MM.1S (cell line): Measurements from ENCODE around the gene TGFBR3L.
A peak's percentile ranks its signal among the peaks of the same experiment; 100 is the strongest.
"Not testable (repeated sequence)": the region's sequence is repeated elsewhere in the genome, so short reads cannot be mapped to it uniquely, and the experiment has no call there.

Experiments
- DNase-seq: peaks from one replicate; pipeline ENCODE4 v3.0.0-alpha.2; 2015
- H2AFZ ChIP-seq: fragments of 300-600 bp; sonication (generic); 2 replicates; pipeline ENCODE4 v1.6.0; 2016; ENCODE audit warnings: antibody characterized with exemption, low read length
- H3F3A ChIP-seq: fragments of 300-600 bp; sonication (generic); 2 replicates; pipeline ENCODE4 v1.6.1; 2016; ENCODE audit warnings: mild to moderate bottlenecking, antibody characterized with exemption, low read length, moderate library complexity, mixed read lengths; ENCODE audit not compliant: insufficient read depth
- H3K27ac ChIP-seq: fragments of 300-600 bp; sonication (generic); 2 replicates; pipeline ENCODE4 v1.5.1; 2016; ENCODE audit warnings: mild to moderate bottlenecking, low read length
- H3K27me3 ChIP-seq: fragments of 300-600 bp; sonication (generic); replicated peaks from 2 replicates; pipeline ENCODE4 v1.6.0; 2016; ENCODE audit warnings: low read length; ENCODE audit not compliant: insufficient read depth
- H3K36me3 ChIP-seq: fragments of 300-600 bp; sonication (generic); replicated peaks from 2 replicates; pipeline ENCODE4 v1.6.1; 2016; ENCODE audit warnings: mild to moderate bottlenecking, low read length, mixed read lengths; ENCODE audit not compliant: insufficient read depth
- H3K4me1 ChIP-seq: fragments of 300-600 bp; sonication (generic); 2 replicates; pipeline ENCODE4 v1.6.1; 2016; ENCODE audit warnings: low read length, mixed read lengths
- H3K4me2 ChIP-seq: fragments of 300-600 bp; sonication (generic); 2 replicates; pipeline ENCODE4 v1.6.0; 2016; ENCODE audit warnings: low read depth, low read length
- H3K4me3 ChIP-seq: fragments of 300-600 bp; sonication (generic); 2 replicates; pipeline ENCODE4 v1.5.1; 2016; ENCODE audit warnings: low read length, mixed read lengths
- H3K79me2 ChIP-seq: fragments of 300-600 bp; sonication (generic); 2 replicates; pipeline ENCODE4 v1.6.1; 2016; ENCODE audit warnings: mixed run types, low read length, mixed read lengths
- H3K9ac ChIP-seq: fragments of 300-600 bp; sonication (generic); 2 replicates; pipeline ENCODE4 v1.6.1; 2016; ENCODE audit warnings: low read length, mixed read lengths
- H3K9me2 ChIP-seq: fragments of 300-600 bp; sonication (generic); replicated peaks from 2 replicates; pipeline ENCODE4 v1.6.1; 2016; ENCODE audit warnings: mild to moderate bottlenecking, low read length, mixed read lengths; ENCODE audit not compliant: insufficient read depth
- H3K9me3 ChIP-seq: fragments of 300-600 bp; sonication (generic); replicated peaks from 2 replicates; pipeline ENCODE4 v1.6.1; 2016; ENCODE audit warnings: mild to moderate bottlenecking, low read length, mixed read lengths; ENCODE audit not compliant: insufficient read depth
- H4K20me1 ChIP-seq: fragments of 300-600 bp; sonication (generic); 2 replicates; pipeline ENCODE4 v1.6.1; 2016; ENCODE audit warnings: mild to moderate bottlenecking, low read length, moderate library complexity, mixed read lengths; ENCODE audit not compliant: insufficient read depth
- EZH2 ChIP-seq: fragments of 300-600 bp; sonication (generic); optimal IDR thresholded peaks from 2 replicates; pipeline ENCODE3; 2017; ENCODE audit warnings: low read depth, mild to moderate bottlenecking, antibody characterized with exemption, low read length, mixed read lengths
- EZH2phosphoT487 ChIP-seq: fragments of 300-600 bp; sonication (generic); IDR thresholded peaks from 2 replicates; pipeline ENCODE4 v1.6.1; 2018; ENCODE audit warnings: antibody characterized with exemption, low read length
- TF ChIP-seq, protein P1 (sequence below): fragments of 300-600 bp; sonication (generic); IDR thresholded peaks from 2 replicates; pipeline ENCODE4 v1.5.1; 2016; ENCODE audit warnings: antibody characterized with exemption, low read length, mixed read lengths

The TGFBR3L gene

DNA sequence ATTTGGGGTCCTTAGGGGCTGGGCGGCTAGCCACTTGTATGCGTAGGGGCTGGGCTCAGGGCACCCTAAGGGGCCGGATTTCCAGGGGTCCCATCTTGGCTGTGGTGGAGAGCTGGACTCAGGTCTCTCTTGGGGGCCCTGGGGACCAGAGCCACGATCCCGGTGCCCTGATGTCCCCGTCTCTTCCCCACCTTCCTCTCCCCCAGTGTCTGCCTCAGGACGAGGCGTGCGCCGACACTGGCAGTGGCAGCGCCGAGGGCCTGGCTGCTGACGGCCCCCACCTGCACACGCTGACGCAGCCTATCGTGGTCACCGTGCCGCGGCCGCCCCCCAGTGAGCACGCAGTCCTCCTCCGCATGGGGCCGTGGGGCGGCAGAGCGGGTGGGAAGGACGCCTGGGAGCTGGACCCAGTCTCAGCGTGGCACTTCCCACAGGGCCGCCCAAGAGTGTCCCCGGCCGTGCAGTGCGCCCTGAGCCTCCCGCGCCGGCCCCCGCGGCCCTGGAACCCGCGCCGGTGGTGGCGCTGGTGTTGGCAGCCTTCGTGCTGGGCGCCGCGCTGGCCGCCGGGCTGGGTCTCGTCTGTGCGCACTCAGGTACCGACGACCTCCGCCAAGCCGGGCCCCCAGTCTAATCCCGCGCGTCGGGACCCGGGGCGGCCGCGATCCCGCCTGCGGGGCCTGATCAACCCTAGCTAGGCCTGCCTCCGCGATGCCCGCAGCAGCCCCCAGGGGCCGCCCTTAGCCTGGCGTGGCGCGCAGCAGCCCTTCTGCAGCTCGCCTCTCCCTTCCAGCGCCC lies 2.8 kb downstream of the TGFBR3L start:
- peak overlapping the region; percentile 96 for H3K4me2 ChIP-seq
- H3K79me2 ChIP-seq = no peaks in the 10 kb centered on the region
- peaks cover 10% of the 10 kb centered on the region; the same call in 1 of the 2 replicates for H3K4me1 ChIP-seq
- H2AFZ ChIP-seq = peak overlapping the region; percentile 65
- peak overlapping the region; percentile 44; the same call in 1 of the 2 replicates for H3K9ac ChIP-seq
- peak; percentile 69 for DNase-seq
- H3K27me3 ChIP-seq = peaks cover 30% of the 10 kb centered on the region
- H4K20me1 ChIP-seq = 0 out of 2 replicates have a peak, but pooled peaks cover 7% of the 10 kb centered on the region
- H3K4me3 ChIP-seq = peak overlapping the region; percentile 58
- H3K9me3 ChIP-seq = no peaks in the 10 kb centered on the region
- H3K9me2 ChIP-seq = no peaks in the 10 kb centered on the region
- H3K36me3 ChIP-seq = no peaks in the 10 kb centered on the region
- peaks cover 18% of the 10 kb centered on the region for H3F3A ChIP-seq
- TF ChIP-seq, protein P1, sequence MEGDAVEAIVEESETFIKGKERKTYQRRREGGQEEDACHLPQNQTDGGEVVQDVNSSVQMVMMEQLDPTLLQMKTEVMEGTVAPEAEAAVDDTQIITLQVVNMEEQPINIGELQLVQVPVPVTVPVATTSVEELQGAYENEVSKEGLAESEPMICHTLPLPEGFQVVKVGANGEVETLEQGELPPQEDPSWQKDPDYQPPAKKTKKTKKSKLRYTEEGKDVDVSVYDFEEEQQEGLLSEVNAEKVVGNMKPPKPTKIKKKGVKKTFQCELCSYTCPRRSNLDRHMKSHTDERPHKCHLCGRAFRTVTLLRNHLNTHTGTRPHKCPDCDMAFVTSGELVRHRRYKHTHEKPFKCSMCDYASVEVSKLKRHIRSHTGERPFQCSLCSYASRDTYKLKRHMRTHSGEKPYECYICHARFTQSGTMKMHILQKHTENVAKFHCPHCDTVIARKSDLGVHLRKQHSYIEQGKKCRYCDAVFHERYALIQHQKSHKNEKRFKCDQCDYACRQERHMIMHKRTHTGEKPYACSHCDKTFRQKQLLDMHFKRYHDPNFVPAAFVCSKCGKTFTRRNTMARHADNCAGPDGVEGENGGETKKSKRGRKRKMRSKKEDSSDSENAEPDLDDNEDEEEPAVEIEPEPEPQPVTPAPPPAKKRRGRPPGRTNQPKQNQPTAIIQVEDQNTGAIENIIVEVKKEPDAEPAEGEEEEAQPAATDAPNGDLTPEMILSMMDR = peak; percentile 74
- TF ChIP-seq EZH2 (no peak), EZH2phosphoT487 (no peak)
- H3K27ac ChIP-seq = no peak overlapping the region

DNA sequence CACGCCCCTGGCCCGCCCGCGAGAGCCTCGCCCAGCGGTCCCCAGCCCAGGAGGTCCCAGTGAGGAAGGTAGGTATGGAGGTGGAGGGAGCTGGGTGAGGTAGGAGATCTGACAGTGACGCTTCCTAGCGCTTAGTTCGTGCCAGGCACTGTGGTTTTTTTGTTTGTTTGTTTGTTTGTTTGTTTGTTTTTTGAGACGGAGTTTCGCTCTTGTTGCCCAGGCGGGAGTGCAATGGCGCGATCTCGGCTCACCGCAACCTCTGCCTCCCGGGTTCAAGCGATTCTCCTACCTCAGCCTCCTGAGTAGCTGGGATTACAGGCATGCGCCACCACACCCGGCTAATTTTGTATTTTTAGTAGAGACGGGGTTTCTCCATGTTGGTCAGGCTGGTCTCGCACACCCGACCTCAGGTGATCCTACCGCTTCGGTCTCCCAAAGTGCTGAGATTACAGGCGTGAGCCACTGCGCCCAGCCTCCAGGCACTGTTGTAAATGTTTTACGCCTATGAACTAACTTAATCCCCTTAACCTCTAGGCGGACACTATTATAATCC lies 3.5 kb downstream of the TGFBR3L start:
- not testable (repeated sequence) for H3K9me2 ChIP-seq, H3K27ac ChIP-seq, H3K79me2 ChIP-seq, DNase-seq, H3K36me3 ChIP-seq, H3K9me3 ChIP-seq, H4K20me1 ChIP-seq
- Histone ChIP-seq H2AFZ (peak overlapping the region; percentile 65), H3K4me1 (peaks cover 10% of the 10 kb centered on the region; the same call in 1 of the 2 replicates), H3K4me3 (peak overlapping the region; percentile 58), H3F3A (peaks cover 18% of the 10 kb centered on the region), H3K4me2 (peak overlapping the region; percentile 96), H3K27me3 (peaks cover 30% of the 10 kb centered on the region), H3K9ac (peak overlapping the region; percentile 44; the same call in 1 of the 2 replicates)

DNA sequence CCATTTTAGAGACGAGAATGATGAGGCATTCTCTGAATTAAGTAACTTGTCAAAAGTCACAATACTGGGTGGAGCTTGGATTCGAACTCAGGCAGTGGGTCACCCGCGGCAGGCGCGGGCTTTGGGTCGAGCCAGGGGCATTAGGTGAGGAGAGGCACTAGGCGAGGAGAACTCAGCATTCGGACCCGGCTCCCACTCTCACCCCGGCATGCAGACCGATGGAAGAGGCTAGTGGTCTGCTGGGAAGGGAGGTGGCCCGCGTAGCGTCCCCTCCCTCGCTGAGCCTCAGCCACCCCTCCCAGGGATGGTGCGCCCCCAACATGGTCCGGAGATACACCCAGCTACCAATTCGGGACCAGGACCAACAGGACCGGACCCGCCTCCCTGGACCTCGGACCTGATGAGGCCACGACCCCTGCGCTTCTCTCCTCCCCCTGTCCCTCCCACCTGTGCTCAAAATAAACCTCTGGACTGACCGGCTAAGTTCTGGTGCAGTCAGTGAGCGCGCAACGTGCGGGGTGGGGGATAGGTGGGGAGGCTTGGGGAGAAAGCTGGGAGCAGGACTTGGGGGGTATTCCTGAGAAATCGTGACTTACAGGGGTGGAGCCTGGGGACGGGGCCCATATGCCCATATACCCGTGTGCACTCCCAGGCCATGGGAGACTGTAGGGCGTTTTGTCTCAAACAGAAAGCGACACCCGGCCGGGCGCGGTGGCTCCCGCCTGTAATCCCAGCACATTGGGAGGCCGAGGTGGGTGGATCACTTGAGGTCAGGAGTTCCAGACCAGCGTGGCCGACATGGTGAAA lies 4.2 kb downstream of the TGFBR3L start:
- Histone ChIP-seq H3K36me3 (no peaks in the 10 kb centered on the region), H3K9me3 (no peaks in the 10 kb centered on the region), H3K4me2 (peak overlapping the region; percentile 98; the same call in 1 of the 2 replicates), H3K27ac (no peak overlapping the region), H3K9ac (no peak overlapping the region; the same call in 1 of the 2 replicates), H3F3A (peaks cover 18% of the 10 kb centered on the region), H3K27me3 (peaks cover 30% of the 10 kb centered on the region), H3K79me2 (no peaks in the 10 kb centered on the region), H2AFZ (0 out of 2 replicates have a peak overlapping the region, but pooled peaks have one; percentile 98), H3K4me1 (peaks cover 10% of the 10 kb centered on the region; the same call in 1 of the 2 replicates), H3K4me3 (peak overlapping the region; percentile 76), H3K9me2 (no peaks in the 10 kb centered on the region), H4K20me1 (0 out of 2 replicates have a peak, but pooled peaks cover 7% of the 10 kb centered on the region)
- no peak for DNase-seq
- TF ChIP-seq, protein P1 = no peak
- TF ChIP-seq EZH2 (no peak), EZH2phosphoT487 (no peak)
